ENCODE measurements around the gene IPCEF1.
A peak's percentile ranks its signal among the peaks of the same experiment; 100 is the strongest.

Gene IPCEF1

GRCh38 chr6:154292855-154293519 is 63.6 kb downstream of the IPCEF1 start:
- peak; percentile 79 for ATAC-seq
- TF ChIP-seq TCF4 (CRISPR knock-in tag; IDR thresholded peaks at IDR 0.05; ENCODE audit: borderline replicate concordance) (no peak), ESRRG (CRISPR knock-in tag; IDR thresholded peaks at IDR 0.05) (no peak), TOX (CRISPR knock-in tag; IDR thresholded peaks at IDR 0.05; ENCODE audit: borderline replicate concordance) (no peak), TSHZ2 (CRISPR knock-in tag; IDR thresholded peaks at IDR 0.05) (no peak), GLIS3 (CRISPR knock-in tag; IDR thresholded peaks at IDR 0.05) (no peak), ZC3H10 (CRISPR knock-in tag; IDR thresholded peaks at IDR 0.05) (no peak), PPARA (CRISPR knock-in tag; IDR thresholded peaks at IDR 0.05; ENCODE audit: borderline replicate concordance) (no peak), RARB (CRISPR knock-in tag; IDR thresholded peaks at IDR 0.05) (no peak), CSRNP3 (CRISPR knock-in tag; IDR thresholded peaks at IDR 0.05) (no peak), ZNF70 (CRISPR knock-in tag; IDR thresholded peaks at IDR 0.05) (no peak), ZFP3 (CRISPR knock-in tag; IDR thresholded peaks at IDR 0.05) (no peak)

GRCh38 chr6:154292066-154292465 is 64.5 kb downstream of the IPCEF1 start:
- TF ChIP-seq CSDC2 (CRISPR knock-in tag; IDR thresholded peaks at IDR 0.05) = no peak
- TF ChIP-seq ESRRG (CRISPR knock-in tag; IDR thresholded peaks at IDR 0.05) = no peak
- TF ChIP-seq RARB (CRISPR knock-in tag; IDR thresholded peaks at IDR 0.05) = no peak
- no peak for TF ChIP-seq POU6F1 (CRISPR knock-in tag; IDR thresholded peaks at IDR 0.05; ENCODE audit: borderline replicate concordance, low read depth)
- TF ChIP-seq BACH2 (CRISPR knock-in tag; IDR thresholded peaks at IDR 0.05; ENCODE audit: borderline replicate concordance) = no peak
- no peak for TF ChIP-seq PPARA (CRISPR knock-in tag; IDR thresholded peaks at IDR 0.05; ENCODE audit: borderline replicate concordance)
- no peak for TF ChIP-seq TOX (CRISPR knock-in tag; IDR thresholded peaks at IDR 0.05; ENCODE audit: borderline replicate concordance)
- TF ChIP-seq ZFP30 (CRISPR knock-in tag; IDR thresholded peaks at IDR 0.05) = no peak
- TF ChIP-seq ISL1 (CRISPR knock-in tag; IDR thresholded peaks at IDR 0.05) = no peak
- TF ChIP-seq ZNF565 (CRISPR knock-in tag; conservative IDR thresholded peaks at IDR 0.05; ENCODE audit: low read depth) = no peak
- TF ChIP-seq CSRNP3 (CRISPR knock-in tag; IDR thresholded peaks at IDR 0.05) = no peak
- no peak for TF ChIP-seq ZFP3 (CRISPR knock-in tag; IDR thresholded peaks at IDR 0.05)
- TF ChIP-seq CREB5 (CRISPR knock-in tag; IDR thresholded peaks at IDR 0.05; ENCODE audit: low read depth) = no peak
- TF ChIP-seq ARNTL (CRISPR knock-in tag; IDR thresholded peaks at IDR 0.05; ENCODE audit: borderline replicate concordance, low read depth) = no peak
- no peak for TF ChIP-seq TSHZ2 (CRISPR knock-in tag; IDR thresholded peaks at IDR 0.05)
- no peak for TF ChIP-seq GLIS3 (CRISPR knock-in tag; IDR thresholded peaks at IDR 0.05)
- no peak for ATAC-seq
